Measurements from ENCODE around the gene TAF6. TPM values are rescaled to one million over a fixed set of nuclear protein-coding genes. Genes with fewer than 3 reads are reported as not detected.

TAF6 gene
- total and polyA plus RNA-seq, 9 of the 15 experiments (the other 6 are each of a cell fraction or from before 2014, with no cell fraction given) = 0.78 to 78.7 (median 21.3) TPM

- no peak for TF ChIP-seq ZNF507 (tag; conservative IDR thresholded peaks at IDR 0.05)
- TF ChIP-seq BRD9 (IDR thresholded peaks at IDR 0.05; ENCODE audit: low read depth, partially characterized antibody) = no peak
- peak; percentile 84 for TF ChIP-seq HBP1 (CRISPR knock-in tag; IDR thresholded peaks at IDR 0.05)
- no peak for TF ChIP-seq ZNF518B (CRISPR knock-in tag; IDR thresholded peaks at IDR 0.05)
- TF ChIP-seq POLR2A (conservative IDR thresholded peaks at IDR 0.05) = peak; percentile 92
- no peak for TF ChIP-seq BRD4 (IDR thresholded peaks at IDR 0.05)
- TF ChIP-seq ERF (CRISPR knock-in tag; IDR thresholded peaks at IDR 0.05) = no peak; the same call in 1 of the 2 replicates
- TF ChIP-seq, protein P1, sequence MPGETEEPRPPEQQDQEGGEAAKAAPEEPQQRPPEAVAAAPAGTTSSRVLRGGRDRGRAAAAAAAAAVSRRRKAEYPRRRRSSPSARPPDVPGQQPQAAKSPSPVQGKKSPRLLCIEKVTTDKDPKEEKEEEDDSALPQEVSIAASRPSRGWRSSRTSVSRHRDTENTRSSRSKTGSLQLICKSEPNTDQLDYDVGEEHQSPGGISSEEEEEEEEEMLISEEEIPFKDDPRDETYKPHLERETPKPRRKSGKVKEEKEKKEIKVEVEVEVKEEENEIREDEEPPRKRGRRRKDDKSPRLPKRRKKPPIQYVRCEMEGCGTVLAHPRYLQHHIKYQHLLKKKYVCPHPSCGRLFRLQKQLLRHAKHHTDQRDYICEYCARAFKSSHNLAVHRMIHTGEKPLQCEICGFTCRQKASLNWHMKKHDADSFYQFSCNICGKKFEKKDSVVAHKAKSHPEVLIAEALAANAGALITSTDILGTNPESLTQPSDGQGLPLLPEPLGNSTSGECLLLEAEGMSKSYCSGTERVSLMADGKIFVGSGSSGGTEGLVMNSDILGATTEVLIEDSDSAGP (CRISPR knock-in tag; IDR thresholded peaks at IDR 0.05) = no peak
- no peak for TF ChIP-seq CHD4 (IDR thresholded peaks at IDR 0.05; ENCODE audit: insufficient read depth, insufficient replicate concordance, low read depth, low read length, poor library complexity, severe bottlenecking)
- TF ChIP-seq SMARCB1 (IDR thresholded peaks at IDR 0.05; ENCODE audit: insufficient read length, low read depth) = no peak
- TF ChIP-seq ETV6 (IDR thresholded peaks at IDR 0.05; ENCODE audit: borderline replicate concordance in 1 of 2, low read depth in 2 of 2, low read length in 1 of 2) = no peak
- no peak for TF ChIP-seq ETV6 (CRISPR knock-in tag; IDR thresholded peaks at IDR 0.05; ENCODE audit: borderline replicate concordance)
- TF ChIP-seq, protein P2, sequence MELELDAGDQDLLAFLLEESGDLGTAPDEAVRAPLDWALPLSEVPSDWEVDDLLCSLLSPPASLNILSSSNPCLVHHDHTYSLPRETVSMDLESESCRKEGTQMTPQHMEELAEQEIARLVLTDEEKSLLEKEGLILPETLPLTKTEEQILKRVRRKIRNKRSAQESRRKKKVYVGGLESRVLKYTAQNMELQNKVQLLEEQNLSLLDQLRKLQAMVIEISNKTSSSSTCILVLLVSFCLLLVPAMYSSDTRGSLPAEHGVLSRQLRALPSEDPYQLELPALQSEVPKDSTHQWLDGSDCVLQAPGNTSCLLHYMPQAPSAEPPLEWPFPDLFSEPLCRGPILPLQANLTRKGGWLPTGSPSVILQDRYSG (tag; conservative IDR thresholded peaks at IDR 0.05; ENCODE audit: low read depth) = no peak
- TF ChIP-seq GTF2F1 (IDR thresholded peaks at IDR 0.05; ENCODE audit: low read depth, low read length) = no peak
- no peak; the same call in 1 of the 2 replicates for TF ChIP-seq EP300 (IDR thresholded peaks at IDR 0.05; ENCODE audit: low read length)
- peak; percentile 59; the same call in 1 of the 2 replicates for TF ChIP-seq PML (IDR thresholded peaks at IDR 0.05; ENCODE audit: low read length)
- no peak for TF ChIP-seq ZNF347 (CRISPR knock-in tag; IDR thresholded peaks at IDR 0.05; ENCODE audit: low read depth)
- no peak for TF ChIP-seq ZNF274 (IDR thresholded peaks at IDR 0.05; ENCODE audit: borderline replicate concordance, low read depth, low read length)
- 0 out of 2 replicates have a peak, but pooled peaks have one; percentile 20 for TF ChIP-seq JUND (IDR thresholded peaks at IDR 0.05; ENCODE audit: borderline replicate concordance, low read depth, low read length)
- no peak; the same call in 2 of the 3 replicates for TF ChIP-seq JUND (tag; IDR thresholded peaks at IDR 0.05; ENCODE audit: borderline replicate concordance, low read depth, low read length)
- TF ChIP-seq EWSR1 (IDR thresholded peaks at IDR 0.05; ENCODE audit: borderline replicate concordance, low read depth, partially characterized antibody) = no peak
Observed at GRCh38 chr7:100148559-100149328, 29.6 kb upstream of the TAF6 start, which contains the start of gene LAMTOR4 (continued).

All from K562 (cell line).